AG09309 (cell line): Measurements from ENCODE around the gene MYO1D.

Source experiments
- DNase-seq: peaks from one replicate; pipeline ENCODE4 v3.0.0-alpha.2; 2010; ENCODE audit warnings: low read depth
- H3K4me3 ChIP-seq: 2 replicates; pipeline ENCODE4 v1.5.1; 2011; ENCODE audit warnings: mild to moderate bottlenecking, low read depth, low read length, moderate library complexity; ENCODE audit not compliant: control insufficient read depth
- CTCF ChIP-seq: IDR thresholded peaks from 2 replicates; pipeline ENCODE4 v1.5.1; 2011; ENCODE audit warnings: mild to moderate bottlenecking, low read depth, low read length, inconsistent platforms; ENCODE audit not compliant: insufficient read depth, control insufficient read depth; ENCODE audit errors: missing control alignments

MYO1D gene

GRCh38 chr17:32481193-32481592 is 395.7 kb downstream of the MYO1D start:
- no peak for TF ChIP-seq CTCF
- DNase-seq: no peak

GRCh38 chr17:32479074-32479617 is 397.8 kb downstream of the MYO1D start:
- DNase-seq: no peak
- TF ChIP-seq CTCF: no peak
- no peak overlapping the region for H3K4me3 ChIP-seq

More at GRCh38 chr17:32481193-32481592, 395.7 kb downstream of the MYO1D start:
- no peak overlapping the region for H3K4me3 ChIP-seq

- TF ChIP-seq CTCF: no peak
- no peak for DNase-seq
- H3K4me3 ChIP-seq: no peak overlapping the region
Observed at GRCh38 chr17:32477220-32477619, 399.7 kb downstream of the MYO1D start.

- no peak for TF ChIP-seq CTCF
- DNase-seq: no peak
- no peak overlapping the region for H3K4me3 ChIP-seq
Observed at GRCh38 chr17:32475258-32475657, 401.7 kb downstream of the MYO1D start.

- no peak overlapping the region for H3K4me3 ChIP-seq
- no peak for DNase-seq
Observed at GRCh38 chr17:32471652-32472051, 405.3 kb downstream of the MYO1D start.

GRCh38 chr17:32470405-32471167 is 406.3 kb downstream of the MYO1D start:
- TF ChIP-seq CTCF: no peak
- DNase-seq: no peak
- H3K4me3 ChIP-seq: no peak overlapping the region

More at GRCh38 chr17:32471652-32472051, 405.3 kb downstream of the MYO1D start:
- TF ChIP-seq CTCF: no peak
